SU-DHL-6 (cell line): ENCODE data around the gene BMERB1.

ENCODE experiments used
- H2AFZ ChIP-seq: fragments of 200-600 bp; sonication (generic); 2 replicates; pipeline ENCODE4 v1.6.1; 2014; ENCODE audit warnings: low read depth, mild to moderate bottlenecking, moderate library complexity, mixed read lengths, antibody characterized with exemption, low read length; ENCODE audit not compliant: severe bottlenecking
- H3F3A ChIP-seq: fragments of 200-600 bp; shearing (Covaris generic); 2 replicates; pipeline ENCODE4 v1.6.0; 2016; ENCODE audit warnings: antibody characterized with exemption, mild to moderate bottlenecking; ENCODE audit not compliant: insufficient read depth
- H3K27ac ChIP-seq: fragments of 200-600 bp; sonication (generic); 2 replicates; pipeline ENCODE4 v1.5.1; 2016; ENCODE audit warnings: low read depth, mild to moderate bottlenecking, low read length, moderate library complexity, mixed read lengths
- H3K27me3 ChIP-seq: fragments of 200-600 bp; sonication (generic), shearing (Covaris generic); 2 replicates; pipeline ENCODE4 v1.6.0; 2014; ENCODE audit warnings: mild to moderate bottlenecking, low read length
- H3K36me3 ChIP-seq: fragments of 200-600 bp; sonication (generic); 2 replicates; pipeline ENCODE4 v1.6.1; 2014; ENCODE audit warnings: mild to moderate bottlenecking, low read length, mixed read lengths
- H3K4me2 ChIP-seq: fragments of 300-600, 200-600 bp; shearing (Covaris generic), sonication (generic); 2 replicates; pipeline ENCODE4 v1.6.0; 2014; ENCODE audit warnings: low read length, low read depth, mild to moderate bottlenecking; ENCODE audit not compliant: poor library complexity, severe bottlenecking
- H3K4me3 ChIP-seq: fragments of 200-600 bp; sonication (generic); 2 replicates; pipeline ENCODE4 v1.5.1; 2014; ENCODE audit warnings: antibody characterized with exemption, low read length, mild to moderate bottlenecking, mixed read lengths; ENCODE audit not compliant: insufficient read depth, poor library complexity, severe bottlenecking
- H3K79me2 ChIP-seq: fragments of 200-600 bp; sonication (generic); 2 replicates; pipeline ENCODE4 v1.6.1; 2014; ENCODE audit warnings: mild to moderate bottlenecking, low read length, moderate library complexity; ENCODE audit not compliant: insufficient read depth
- H3K9ac ChIP-seq: fragments of 200-600 bp; sonication (generic); 2 replicates; pipeline ENCODE4 v1.7.0; 2014; ENCODE audit warnings: mild to moderate bottlenecking, low read length
- H3K9me2 ChIP-seq: fragments of 200-600 bp; sonication (generic); replicated peaks from 2 replicates; pipeline ENCODE4 v1.6.1; 2014; ENCODE audit warnings: low read length; ENCODE audit not compliant: insufficient read depth
- H3K9me3 ChIP-seq: fragments of 200-600 bp; sonication (generic); 2 replicates; pipeline ENCODE4 v1.6.1; 2014; ENCODE audit warnings: low read length, mixed read lengths; ENCODE audit not compliant: insufficient read depth
- H4K20me1 ChIP-seq: fragments of 200-600 bp; sonication (generic); 2 replicates; pipeline ENCODE4 v1.6.1; 2014; ENCODE audit warnings: low read depth, mild to moderate bottlenecking, antibody characterized with exemption, low read length, moderate library complexity, mixed read lengths
- EZH2phosphoT487 ChIP-seq: fragments of 200-600 bp; sonication (generic), shearing (Covaris generic); conservative IDR thresholded peaks from 2 replicates; pipeline ENCODE4 v1.6.1; 2018; ENCODE audit warnings: mild to moderate bottlenecking, antibody characterized with exemption, low read length, moderate library complexity, mixed read lengths
- TF ChIP-seq, protein P1 (sequence below): fragments of 200-600 bp; sonication (generic); IDR thresholded peaks from one replicate; pipeline ENCODE4 v1.5.1; 2017; ENCODE audit warnings: antibody characterized with exemption, mild to moderate bottlenecking, low read length, moderate library complexity; ENCODE audit not compliant: insufficient read depth, poor library complexity, severe bottlenecking

Gene BMERB1

DNA sequence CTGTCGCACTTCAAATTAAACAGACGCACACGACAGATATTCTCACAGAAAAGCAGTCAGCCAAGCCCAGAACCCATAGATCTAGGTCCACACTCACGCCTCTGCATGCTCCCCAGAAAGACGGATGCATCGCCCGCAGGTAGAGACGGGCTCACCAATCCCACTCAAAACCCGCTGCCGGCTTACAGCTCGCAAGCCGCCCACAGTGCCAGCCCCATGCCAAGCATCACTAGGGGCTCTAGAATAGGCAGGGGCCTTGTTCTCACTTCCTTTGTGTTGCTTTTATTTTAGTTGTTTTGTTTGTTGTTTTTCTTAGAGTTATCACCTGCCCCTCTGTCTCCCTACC is 336 bp upstream of the BMERB1 start:
- Histone ChIP-seq H2AFZ (no peak overlapping the region), H3K36me3 (no peaks in the 10 kb centered on the region), H3K9me2 (no peaks in the 10 kb centered on the region), H4K20me1 (no peaks in the 10 kb centered on the region), H3K79me2 (no peaks in the 10 kb centered on the region), H3K9ac (no peak overlapping the region), H3K27ac (no peak overlapping the region), H3K9me3 (no peaks in the 10 kb centered on the region), H3F3A (no peaks in the 10 kb centered on the region), H3K4me2 (no peak overlapping the region), H3K4me3 (no peak overlapping the region), H3K27me3 (no peaks in the 10 kb centered on the region)
- TF ChIP-seq EZH2phosphoT487, result no peak
- TF ChIP-seq, protein P1, sequence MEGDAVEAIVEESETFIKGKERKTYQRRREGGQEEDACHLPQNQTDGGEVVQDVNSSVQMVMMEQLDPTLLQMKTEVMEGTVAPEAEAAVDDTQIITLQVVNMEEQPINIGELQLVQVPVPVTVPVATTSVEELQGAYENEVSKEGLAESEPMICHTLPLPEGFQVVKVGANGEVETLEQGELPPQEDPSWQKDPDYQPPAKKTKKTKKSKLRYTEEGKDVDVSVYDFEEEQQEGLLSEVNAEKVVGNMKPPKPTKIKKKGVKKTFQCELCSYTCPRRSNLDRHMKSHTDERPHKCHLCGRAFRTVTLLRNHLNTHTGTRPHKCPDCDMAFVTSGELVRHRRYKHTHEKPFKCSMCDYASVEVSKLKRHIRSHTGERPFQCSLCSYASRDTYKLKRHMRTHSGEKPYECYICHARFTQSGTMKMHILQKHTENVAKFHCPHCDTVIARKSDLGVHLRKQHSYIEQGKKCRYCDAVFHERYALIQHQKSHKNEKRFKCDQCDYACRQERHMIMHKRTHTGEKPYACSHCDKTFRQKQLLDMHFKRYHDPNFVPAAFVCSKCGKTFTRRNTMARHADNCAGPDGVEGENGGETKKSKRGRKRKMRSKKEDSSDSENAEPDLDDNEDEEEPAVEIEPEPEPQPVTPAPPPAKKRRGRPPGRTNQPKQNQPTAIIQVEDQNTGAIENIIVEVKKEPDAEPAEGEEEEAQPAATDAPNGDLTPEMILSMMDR, result no peak

DNA sequence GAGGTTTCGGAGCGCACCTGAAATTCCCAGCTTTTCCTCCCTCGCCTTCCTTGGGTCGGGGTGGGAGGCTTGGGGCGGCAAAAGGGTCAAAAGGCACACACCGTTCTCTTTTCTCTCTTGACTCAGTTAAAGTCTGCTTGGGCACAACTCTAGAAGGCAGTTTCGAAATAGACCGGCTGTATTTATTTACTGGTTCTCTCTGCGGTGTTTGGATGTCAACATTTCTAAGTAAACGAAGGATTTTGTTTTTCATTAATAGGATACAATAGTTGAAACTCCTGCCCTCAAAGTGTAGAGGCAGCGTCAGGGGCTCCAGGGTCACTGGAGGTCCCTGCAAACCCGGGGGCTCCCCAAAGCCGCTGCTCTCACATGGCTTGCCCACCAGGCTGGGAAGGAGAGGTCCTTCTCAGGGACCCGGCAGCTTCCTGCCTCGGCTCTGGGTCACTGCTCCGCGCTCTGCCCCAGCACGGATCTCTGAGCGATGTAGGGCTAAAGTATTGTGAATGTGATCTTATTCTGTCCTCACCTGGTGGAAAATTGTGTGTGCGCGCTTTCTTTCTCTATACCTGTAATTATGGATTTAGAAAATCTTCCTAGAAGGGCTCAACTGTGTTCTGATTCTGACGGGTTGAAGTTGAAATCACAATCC is 952 bp downstream of the BMERB1 start:
- Histone ChIP-seq H3K79me2 (no peaks in the 10 kb centered on the region), H3K9me3 (no peaks in the 10 kb centered on the region), H2AFZ (no peak overlapping the region), H3K27ac (no peak overlapping the region), H3F3A (no peaks in the 10 kb centered on the region), H3K9ac (no peak overlapping the region), H3K36me3 (no peaks in the 10 kb centered on the region), H3K4me3 (no peak overlapping the region), H3K4me2 (no peak overlapping the region), H3K9me2 (no peaks in the 10 kb centered on the region), H4K20me1 (no peaks in the 10 kb centered on the region), H3K27me3 (no peaks in the 10 kb centered on the region)
- TF ChIP-seq, protein P1, result no peak
- TF ChIP-seq EZH2phosphoT487, result no peak

DNA sequence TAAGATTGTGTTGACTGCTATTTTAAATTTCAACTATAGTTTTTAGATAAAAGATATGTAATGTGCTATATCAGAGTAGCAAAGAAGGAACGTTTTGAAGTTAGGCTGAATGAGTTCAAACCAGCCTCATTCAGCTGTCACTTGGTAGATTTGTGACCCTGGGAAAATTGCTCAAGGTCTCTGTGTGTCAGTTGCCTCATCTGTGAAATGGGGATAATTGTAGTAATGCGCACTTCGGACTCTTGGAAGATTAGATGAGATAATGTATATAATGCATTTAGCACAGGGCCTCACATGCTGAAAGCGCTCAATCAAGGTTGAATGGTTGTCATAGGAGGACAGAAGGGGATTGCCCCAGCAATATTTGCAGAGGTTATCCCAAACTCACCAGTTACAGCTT is 4.7 kb downstream of the BMERB1 start:
- no peak overlapping the region for H3K27ac ChIP-seq
- no peak for TF ChIP-seq EZH2phosphoT487
- TF ChIP-seq, protein P1, result no peak
- H3K9ac ChIP-seq, result no peak overlapping the region
- no peaks in the 10 kb centered on the region for H3K79me2 ChIP-seq
- no peaks in the 10 kb centered on the region for H4K20me1 ChIP-seq
- H3F3A ChIP-seq, result no peaks in the 10 kb centered on the region
- H3K9me3 ChIP-seq, result no peaks in the 10 kb centered on the region
- no peak overlapping the region for H3K4me2 ChIP-seq
- no peaks in the 10 kb centered on the region for H3K9me2 ChIP-seq
- no peaks in the 10 kb centered on the region for H3K27me3 ChIP-seq
- no peak overlapping the region for H3K4me3 ChIP-seq
- H3K36me3 ChIP-seq, result no peaks in the 10 kb centered on the region
- H2AFZ ChIP-seq, result no peak overlapping the region
